HL-60 (cell line): ENCODE data around the gene RIN1.
"Not testable (repeated sequence)": the region's sequence is repeated elsewhere in the genome, so short reads cannot be mapped to it uniquely, and the experiment has no call there.

Experiments
- DNase-seq, 2 experiments: peaks; one replicate each; pipeline ENCODE4 v3.0.0-alpha.2; 2010 to 2020; ENCODE audit warnings: low read depth in 1 of 2, low spot score in 1 of 2
- H3K27ac ChIP-seq: fragments of 250-450 bp; sonication (Bioruptor Pico); replicated peaks from 2 replicates; pipeline ENCODE4 v1.5.1; 2020; ENCODE audit warnings: mild to moderate bottlenecking, moderate library complexity
- H3K27me3 ChIP-seq: fragments of 250-450 bp; sonication (Bioruptor Pico); 2 replicates; pipeline ENCODE4 v1.5.1; 2021; ENCODE audit warnings: mild to moderate bottlenecking, moderate library complexity; ENCODE audit not compliant: insufficient read depth, poor library complexity, severe bottlenecking
- H3K4me3 ChIP-seq: replicated peaks from 2 replicates; pipeline ENCODE4 v1.5.1; 2011; ENCODE audit warnings: mild to moderate bottlenecking, control low read depth, low read length; ENCODE audit not compliant: insufficient read depth
- CTCF ChIP-seq: IDR thresholded peaks from one replicate; pipeline ENCODE4 v1.5.1; 2011; ENCODE audit warnings: low read length, control low read depth, inconsistent platforms; ENCODE audit not compliant: insufficient read depth
- GABPA ChIP-seq: IDR thresholded peaks from 2 replicates; pipeline ENCODE4 v1.6.1; 2012; ENCODE audit warnings: low read depth
- POLR2AphosphoS5 ChIP-seq: IDR thresholded peaks from 2 replicates; pipeline ENCODE4 v1.6.1; 2012; ENCODE audit warnings: low read depth
- REST ChIP-seq: IDR thresholded peaks from 2 replicates; pipeline ENCODE4 v1.6.1; 2012; ENCODE audit warnings: low read depth; ENCODE audit not compliant: insufficient replicate concordance
- SPI1 ChIP-seq: IDR thresholded peaks from 2 replicates; pipeline ENCODE4 v1.6.1; 2012; ENCODE audit warnings: low read depth, mild to moderate bottlenecking, borderline replicate concordance
- long read RNA-seq: library from polyadenylated mRNA; unstranded; transcript quantifications from one replicate; pipeline ENCODE4 v2.0.0, GENCODE V29; 2020

Gene RIN1
- long read RNA-seq, transcript RIN1-201 (10 exons, 2,693 nt): major isoform, 65 of 100 reads
- long read RNA-seq, partial matches to known transcripts: 8 of 100 reads
- long read RNA-seq, other reads (novel, unspliced or antisense): 26 of 100 reads

GRCh38 chr11:66336234-66337102 lies at the start of gene RIN1:
TSS of gene RIN1 (minus strand) at chr11:66336434. CDS start at chr11:66336402, 32 bp downstream.
- no peaks in the 10 kb centered on the region for H3K27me3 ChIP-seq
- TF ChIP-seq REST: no peak
- peak; percentile 83 for TF ChIP-seq POLR2AphosphoS5
- TF ChIP-seq SPI1: peak; percentile 8; the same call in 1 of the 2 replicates
- DNase-seq: peak; percentile 75 to 85
- peak within 1 kb of the TSS; percentile 59 for H3K4me3 ChIP-seq
- H3K27ac ChIP-seq: peak within 1 kb of the TSS; percentile 84

- not testable (repeated sequence) for H3K27me3 ChIP-seq, H3K27ac ChIP-seq, DNase-seq, H3K4me3 ChIP-seq
These were observed 48.1 kb upstream of the RIN1 start for GRCh38 chr11:66384316-66384715.

GRCh38 chr11:66380264-66380663 lies 44.0 kb upstream of the RIN1 start:
- not testable (repeated sequence) for H3K27ac ChIP-seq, H3K4me3 ChIP-seq, H3K27me3 ChIP-seq
- peak in 1 of 2 experiments; percentile 18 for DNase-seq

- not testable (repeated sequence) for H3K27me3 ChIP-seq, DNase-seq, H3K27ac ChIP-seq, H3K4me3 ChIP-seq
These were observed 37.6 kb upstream of the RIN1 start for GRCh38 chr11:66373690-66374287.

- no peak for DNase-seq
- no peak for TF ChIP-seq GABPA
- no peak for TF ChIP-seq POLR2AphosphoS5
- TF ChIP-seq CTCF: no peak
- no peak for TF ChIP-seq REST
- TF ChIP-seq SPI1: no peak
- no peak overlapping the region for H3K4me3 ChIP-seq
- H3K27ac ChIP-seq: no peak overlapping the region
- no peaks in the 10 kb centered on the region for H3K27me3 ChIP-seq
These were observed 37.0 kb upstream of the RIN1 start for GRCh38 chr11:66373265-66373664.
